GM23248 (cell line): ENCODE results near the gene IQGAP1. TPM values are rescaled to one million over a fixed set of nuclear protein-coding genes. Genes with fewer than 3 reads are reported as not detected.
"Not testable (repeated sequence)": the region's sequence is repeated elsewhere in the genome, so short reads cannot be mapped to it uniquely, and the experiment has no call there.

Experiments
- DNase-seq: peaks from one replicate; pipeline ENCODE4 v3.0.0-alpha.2; 2015
- H2AFZ ChIP-seq: fragments of 200-600 bp; sonication (generic); 2 replicates; pipeline ENCODE4 v1.6.1; 2016; ENCODE audit warnings: antibody characterized with exemption
- H3F3A ChIP-seq: fragments of 200-600 bp; sonication (generic); 2 replicates; pipeline ENCODE4 v1.6.1; 2016; ENCODE audit warnings: mild to moderate bottlenecking, antibody characterized with exemption, mixed run types; ENCODE audit not compliant: insufficient read depth
- H3K27ac ChIP-seq: fragments of 200-600 bp; sonication (generic); 2 replicates; pipeline ENCODE4 v1.5.1; 2016; ENCODE audit warnings: mild to moderate bottlenecking
- H3K27me3 ChIP-seq: fragments of 200-600 bp; sonication (generic); replicated peaks from 2 replicates; pipeline ENCODE4 v1.6.1; 2016; ENCODE audit warnings: mild to moderate bottlenecking; ENCODE audit not compliant: insufficient read depth
- H3K36me3 ChIP-seq: fragments of 200-600 bp; sonication (generic); 2 replicates; pipeline ENCODE4 v1.6.1; 2016; ENCODE audit warnings: low read depth, mild to moderate bottlenecking
- H3K4me1 ChIP-seq: fragments of 200-600 bp; sonication (generic); 2 replicates; pipeline ENCODE4 v1.6.1; 2016; ENCODE audit warnings: mild to moderate bottlenecking; ENCODE audit not compliant: insufficient read depth
- H3K4me2 ChIP-seq: fragments of 200-600 bp; sonication (generic); one replicate; pipeline ENCODE4 v1.6.1; 2016; ENCODE audit warnings: mild to moderate bottlenecking; ENCODE audit not compliant: unreplicated experiment
- H3K4me3 ChIP-seq: fragments of 200-600 bp; sonication (generic); 2 replicates; pipeline ENCODE4 v1.5.1; 2016; ENCODE audit warnings: mild to moderate bottlenecking
- H3K79me2 ChIP-seq: fragments of 200-600 bp; sonication (generic); 2 replicates; pipeline ENCODE4 v1.6.1; 2016; ENCODE audit warnings: mild to moderate bottlenecking; ENCODE audit not compliant: insufficient read depth
- H3K9ac ChIP-seq: fragments of 200-600 bp; sonication (generic); 2 replicates; pipeline ENCODE4 v1.6.1; 2016; ENCODE audit warnings: mild to moderate bottlenecking
- H3K9me2 ChIP-seq: fragments of 200-600 bp; sonication (generic); 2 replicates; pipeline ENCODE4 v1.6.1; 2016; ENCODE audit warnings: mixed run types, mild to moderate bottlenecking, moderate library complexity; ENCODE audit not compliant: insufficient read depth
- H3K9me3 ChIP-seq: fragments of 200-600 bp; sonication (generic); one replicate; pipeline ENCODE4 v1.6.1; 2017; ENCODE audit warnings: low read depth
- H4K20me1 ChIP-seq: fragments of 200-600 bp; sonication (generic); 2 replicates; pipeline ENCODE4 v1.6.0; 2016; ENCODE audit not compliant: insufficient read depth
- EZH2 ChIP-seq: fragments of 200-600 bp; sonication (generic); IDR thresholded peaks from 2 replicates; pipeline ENCODE4 v1.6.1; 2018; ENCODE audit warnings: antibody characterized with exemption, mild to moderate bottlenecking; ENCODE audit not compliant: insufficient read depth, poor library complexity, severe bottlenecking
- EZH2phosphoT487 ChIP-seq: fragments of 200-600 bp; sonication (generic); IDR thresholded peaks from 2 replicates; pipeline ENCODE4 v1.6.1; 2018; ENCODE audit warnings: antibody characterized with exemption, moderate library complexity, mild to moderate bottlenecking, low read depth; ENCODE audit not compliant: insufficient read depth
- WGBS, 2 experiments: methylation state at CpG; one replicate each; pipeline ENCODE4 v1.1.6; 2015 to 2017; ENCODE audit warnings: low lambda C conversion rate in 2 of 2, low coverage in 1 of 2; ENCODE audit errors: missing lambda C conversion rate in 2 of 2; 5-methylcytosine and 5-hydroxymethylcytosine counted together
- in situ Hi-C: fragments of 300-500 bp; cut with MboI; formaldehyde crosslinking; loops from 2 replicates; pipeline ENCODE4 v1.15.0; 2020
- polyA plus RNA-seq: library from polyadenylated mRNA; unstranded; fragments of >200 nt; fragmentation: Nextera tagmentation; extraction: Ambion mirVana; gene quantifications from 2 replicates; pipeline ENCODE4 v1.2.1, GENCODE V29; 2016
- total RNA-seq: library from RNA; depleted of rRNA; stranded (reverse); fragments of >200 nt; shearing (Covaris generic); gene quantifications from 2 replicates; pipeline ENCODE4 v1.2.3, GENCODE V29; 2014

The IQGAP1 gene
- total and polyA plus RNA-seq, 2 experiments from 2014 or later, result 101 to 185 TPM

DNA sequence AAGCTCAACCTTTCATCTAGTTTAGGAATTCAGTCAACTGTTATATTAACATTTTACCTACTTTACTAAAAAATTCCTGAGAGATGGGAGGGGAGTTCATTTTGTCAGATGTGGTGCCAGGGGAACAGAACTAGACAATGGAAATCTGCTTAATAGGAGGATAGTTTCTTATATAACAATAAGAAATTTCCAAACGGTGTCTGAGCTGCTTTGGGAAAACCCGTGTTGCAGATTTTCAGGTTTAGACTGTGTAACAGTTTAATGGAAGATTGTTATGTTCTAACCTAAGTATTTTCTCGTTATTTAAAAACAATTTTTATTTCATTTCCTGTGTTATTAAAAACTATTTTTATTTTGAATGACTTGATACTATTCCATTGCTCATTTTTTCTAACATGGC, 19.3 kb downstream of the IQGAP1 start:
- 47 to 52% methylated on average over 3 of the region's 3 CpGs for WGBS, 2 experiments
- in situ Hi-C loops, result no loop called here
- Histone ChIP-seq H3K9me3 (no peaks in the 10 kb centered on the region), H4K20me1 (no peaks in the 10 kb centered on the region; the same call in 1 of the 2 replicates), H3K4me2 (peak overlapping the region; percentile 88), H3K4me1 (peaks cover 68% of the 10 kb centered on the region), H3K9me2 (no peaks in the 10 kb centered on the region), H3K36me3 (no peaks in the 10 kb centered on the region), H3K4me3 (peak overlapping the region; percentile 50; the same call in 1 of the 2 replicates), H3K27ac (peak overlapping the region; percentile 94), H3K27me3 (no peaks in the 10 kb centered on the region), H3K9ac (peak overlapping the region; percentile 68), H2AFZ (no peak overlapping the region), H3K79me2 (peaks cover 100% of the 10 kb centered on the region), H3F3A (peaks cover 62% of the 10 kb centered on the region)
- DNase-seq, result no peak
- TF ChIP-seq EZH2, result no peak
- TF ChIP-seq EZH2phosphoT487, result no peak

DNA sequence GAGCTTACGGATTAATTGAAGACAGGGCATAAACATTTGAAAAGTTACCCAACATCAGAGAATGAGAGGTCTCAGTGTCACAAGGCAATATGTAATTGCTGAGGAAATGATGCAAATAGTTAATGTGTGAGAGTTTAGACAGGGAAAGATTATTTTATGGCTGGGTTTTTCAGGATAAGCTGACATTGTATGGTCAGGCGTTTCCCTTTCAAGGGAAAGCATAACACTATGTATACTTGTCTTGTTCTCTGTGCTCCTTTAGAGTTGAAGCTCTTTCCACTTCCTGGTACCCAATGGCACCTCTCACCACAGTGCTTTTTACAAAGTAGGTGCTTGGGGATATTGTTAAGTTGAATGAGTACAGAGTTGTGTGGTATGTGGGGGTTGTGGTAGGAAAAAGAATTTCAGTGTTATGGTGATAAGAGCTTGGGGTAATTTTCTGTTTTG, 19.9 kb downstream of the IQGAP1 start:
- no peak for TF ChIP-seq EZH2phosphoT487
- TF ChIP-seq EZH2, result no peak
- no peaks in the 10 kb centered on the region for H3K36me3 ChIP-seq
- H3K4me2 ChIP-seq, result peak overlapping the region; percentile 60
- 47 to 54% methylated on average over 2 of the region's 2 CpGs for WGBS, 2 experiments
- H3K9me3 ChIP-seq, result no peaks in the 10 kb centered on the region
- peaks cover 100% of the 10 kb centered on the region for H3K79me2 ChIP-seq
- H3K27ac ChIP-seq, result peak overlapping the region; percentile 94
- H2AFZ ChIP-seq, result no peak overlapping the region
- in situ Hi-C loops, result no loop called here
- peak overlapping the region; percentile 68 for H3K9ac ChIP-seq
- H3K4me1 ChIP-seq, result peaks cover 68% of the 10 kb centered on the region
- no peaks in the 10 kb centered on the region for H3K27me3 ChIP-seq
- no peak overlapping the region for H3K4me3 ChIP-seq
- no peaks in the 10 kb centered on the region for H3K9me2 ChIP-seq
- peaks cover 62% of the 10 kb centered on the region for H3F3A ChIP-seq
- peak; percentile 57 for DNase-seq
- no peaks in the 10 kb centered on the region; the same call in 1 of the 2 replicates for H4K20me1 ChIP-seq

DNA sequence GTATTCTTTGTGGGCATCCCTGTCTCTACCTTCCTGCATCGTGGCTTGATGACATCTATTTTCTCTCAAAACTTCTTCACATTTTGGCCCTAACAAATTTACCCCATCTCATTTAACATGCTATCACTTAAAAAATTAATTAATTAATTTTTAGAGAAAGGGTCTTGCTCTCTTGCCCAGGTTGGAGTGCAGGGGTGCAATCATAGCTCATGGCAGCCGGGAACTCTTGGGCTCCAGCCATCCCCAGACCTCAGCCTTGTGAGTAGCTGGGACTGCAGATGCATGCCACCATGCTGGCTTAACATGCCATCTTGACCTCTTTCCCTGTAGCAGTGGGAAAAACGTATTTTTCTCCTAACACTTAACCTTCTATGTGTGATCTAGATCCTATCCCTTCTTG, 20.6 kb downstream of the IQGAP1 start:
- Histone ChIP-seq H3K9ac (no peak overlapping the region), H3K4me3 (no peak overlapping the region), H2AFZ (no peak overlapping the region), H3K27ac (no peak overlapping the region; the same call in 1 of the 2 replicates), H3K4me2 (peak overlapping the region; percentile 60), H3K9me2 (no peaks in the 10 kb centered on the region), H4K20me1 (no peaks in the 10 kb centered on the region; the same call in 1 of the 2 replicates), H3K9me3 (no peaks in the 10 kb centered on the region), H3K36me3 (no peaks in the 10 kb centered on the region), H3K27me3 (no peaks in the 10 kb centered on the region), H3F3A (peaks cover 62% of the 10 kb centered on the region), H3K4me1 (peaks cover 68% of the 10 kb centered on the region), H3K79me2 (peaks cover 100% of the 10 kb centered on the region)
- in situ Hi-C loops, result no loop called here
- DNase-seq, result no peak
- 74 to 76% methylated on average over 3 of the region's 3 CpGs for WGBS, 2 experiments
- TF ChIP-seq EZH2 (no peak), EZH2phosphoT487 (no peak)

DNA sequence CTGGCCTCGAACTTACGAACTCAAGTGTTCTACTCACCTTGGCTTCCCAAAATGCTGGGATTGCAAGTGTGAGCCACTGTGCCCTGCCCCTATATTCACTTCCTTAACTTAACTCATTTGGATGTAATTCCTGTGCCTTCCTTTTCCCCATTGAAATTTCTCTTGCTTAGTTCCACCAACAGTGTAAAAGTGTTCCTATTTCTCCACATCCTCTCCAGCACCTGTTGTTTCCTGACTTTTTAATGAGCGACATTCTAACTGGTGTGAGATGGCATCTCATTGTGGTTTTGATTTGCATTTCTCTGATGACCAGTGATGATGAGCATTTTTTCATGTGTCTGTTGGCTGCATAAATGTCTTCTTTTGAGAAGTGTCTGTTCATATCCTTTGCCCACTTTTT, 21.5 kb downstream of the IQGAP1 start:
- H3K4me3 ChIP-seq, H3K36me3 ChIP-seq, H4K20me1 ChIP-seq, H3K9ac ChIP-seq, H3K9me2 ChIP-seq, DNase-seq, H3K4me2 ChIP-seq, H3K9me3 ChIP-seq, in situ Hi-C loops, H3K27ac ChIP-seq, H2AFZ ChIP-seq, H3K27me3 ChIP-seq: not testable (repeated sequence)
- peaks cover 100% of the 10 kb centered on the region for H3K79me2 ChIP-seq
- H3F3A ChIP-seq, result peaks cover 60% of the 10 kb centered on the region
- 93 to 98% methylated on average over 3 of the region's 3 CpGs for WGBS, 2 experiments
- H3K4me1 ChIP-seq, result peaks cover 67% of the 10 kb centered on the region

DNA sequence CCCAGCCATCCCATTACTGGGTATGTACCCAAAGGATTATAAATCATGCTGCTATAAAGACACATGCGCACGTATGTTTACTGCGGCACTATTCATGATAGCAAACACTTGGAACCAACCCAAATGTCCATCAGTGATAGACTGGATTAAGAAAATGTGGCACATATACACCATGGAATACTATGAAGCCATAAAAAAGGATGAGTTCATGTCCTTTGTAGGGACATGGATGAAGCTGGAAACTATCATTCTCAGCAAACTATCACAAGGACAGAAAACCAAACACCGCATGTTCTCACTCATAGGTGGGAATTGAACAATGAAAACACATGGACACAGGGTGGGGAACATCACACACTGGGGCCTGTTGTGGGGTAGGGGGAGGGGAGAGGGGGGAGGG, 22.3 kb downstream of the IQGAP1 start:
- H3K4me2 ChIP-seq, DNase-seq, H3K27ac ChIP-seq, H3K9ac ChIP-seq, H4K20me1 ChIP-seq, in situ Hi-C loops, H3K36me3 ChIP-seq, H3K4me3 ChIP-seq, H3K9me3 ChIP-seq, H2AFZ ChIP-seq, H3K27me3 ChIP-seq, H3K9me2 ChIP-seq: not testable (repeated sequence)
- Histone ChIP-seq H3K79me2 (peaks cover 100% of the 10 kb centered on the region), H3K4me1 (peaks cover 67% of the 10 kb centered on the region), H3F3A (peaks cover 59% of the 10 kb centered on the region)
- WGBS, 2 experiments, result 98% methylated on average over 4 of the region's 4 CpGs
